Fibroblast of skin of right quadriceps (primary cell): ENCODE data around the gene CYP4F3.
"Not testable (repeated sequence)": the region's sequence is repeated elsewhere in the genome, so short reads cannot be mapped to it uniquely, and the experiment has no call there.

Experiments used
- DNase-seq: peaks from one replicate; pipeline ENCODE4 v3.0.0-alpha.2; 2013

Gene CYP4F3

DNA sequence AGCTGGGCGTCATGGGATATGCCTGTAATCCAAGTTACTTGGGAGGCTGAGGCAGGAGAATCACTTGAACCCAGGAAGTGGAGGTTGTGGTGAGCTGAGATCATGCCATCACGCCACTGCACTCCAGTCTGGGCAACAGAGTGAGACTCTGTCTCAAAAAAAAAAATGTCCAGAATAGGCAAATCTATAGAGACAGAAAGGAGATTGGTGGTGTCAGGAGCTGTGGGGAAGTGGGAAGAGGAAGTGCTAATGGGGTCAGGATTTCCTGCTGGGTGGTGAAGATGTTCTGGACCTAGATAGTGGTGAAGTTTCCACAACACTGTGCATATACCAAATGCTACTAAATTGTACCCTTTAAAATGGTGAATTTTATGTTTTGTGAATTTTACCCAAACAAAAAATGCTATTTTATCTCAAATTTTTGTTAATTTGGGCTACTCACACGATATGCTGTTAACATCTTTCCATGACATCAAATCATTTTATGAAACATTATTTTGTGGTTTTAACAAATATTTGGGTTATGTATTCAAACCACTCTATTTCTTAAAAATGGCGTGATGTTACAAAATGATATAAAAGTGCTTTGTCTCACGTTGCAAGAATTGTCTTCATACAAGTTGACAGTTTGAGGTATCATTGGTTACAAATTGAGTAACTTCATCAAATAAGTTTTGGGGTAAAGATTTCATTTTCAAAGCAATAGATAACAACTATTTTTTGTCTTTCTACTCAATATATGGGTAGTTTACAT lies 7.4 kb upstream of the CYP4F3 start:
- no peak for DNase-seq

DNA sequence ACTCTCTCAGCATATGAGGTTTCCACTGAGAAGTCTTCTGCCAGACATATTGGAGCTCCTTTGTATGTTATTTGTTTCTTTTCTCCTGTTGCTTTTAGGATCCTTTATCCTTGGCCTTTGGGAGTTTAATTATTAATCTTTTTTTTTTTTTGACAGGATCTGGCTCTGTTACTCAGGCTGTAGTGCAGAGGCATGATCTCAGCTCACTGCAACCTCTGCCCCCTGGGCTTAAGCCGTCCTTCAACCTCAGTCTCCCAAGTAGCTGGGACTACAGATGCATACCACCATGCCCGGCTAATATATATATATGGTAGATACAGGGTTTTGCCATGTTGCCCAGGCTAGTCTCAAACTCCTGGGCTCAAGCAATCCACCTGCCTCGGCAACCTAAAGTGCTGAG lies 6.6 kb upstream of the CYP4F3 start:
- DNase-seq = no peak

DNA sequence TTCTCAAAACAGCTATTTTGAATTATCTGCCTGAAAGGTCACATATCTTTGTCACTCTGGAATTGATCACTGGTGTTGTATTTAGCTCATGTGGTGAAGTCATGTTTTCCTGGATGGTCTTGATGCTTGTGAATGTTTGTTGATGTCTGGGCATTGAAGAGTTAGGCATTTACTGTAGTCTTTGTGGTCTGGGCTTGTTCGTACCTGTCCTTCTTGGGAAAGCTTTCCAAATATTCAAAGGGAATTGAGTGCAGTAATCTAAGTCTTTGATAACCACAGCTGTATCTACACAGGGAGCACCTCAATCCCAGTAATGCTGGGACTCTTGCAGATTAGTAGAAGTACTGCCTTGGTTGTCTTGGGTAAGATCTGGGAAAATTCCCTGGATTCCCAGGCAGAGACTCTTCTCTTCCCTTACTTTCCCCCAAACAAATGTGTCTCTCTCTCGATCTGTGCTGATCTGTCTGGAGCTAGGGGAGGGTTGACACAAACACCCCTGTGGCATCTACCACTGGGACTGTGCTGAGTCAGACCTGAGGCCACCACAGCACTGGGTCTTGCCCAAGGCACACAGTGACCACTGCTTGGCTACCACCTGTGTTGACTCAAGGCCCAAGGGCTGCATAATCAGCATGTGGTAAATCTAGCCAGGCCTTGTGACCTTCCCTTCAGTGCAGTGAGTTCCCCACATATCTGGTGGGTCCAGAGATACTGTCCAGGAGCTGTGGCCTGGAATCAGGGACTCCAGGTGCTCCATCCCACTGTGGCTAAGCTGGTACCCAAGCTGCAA lies 5.5 kb upstream of the CYP4F3 start:
- DNase-seq = no peak

DNA sequence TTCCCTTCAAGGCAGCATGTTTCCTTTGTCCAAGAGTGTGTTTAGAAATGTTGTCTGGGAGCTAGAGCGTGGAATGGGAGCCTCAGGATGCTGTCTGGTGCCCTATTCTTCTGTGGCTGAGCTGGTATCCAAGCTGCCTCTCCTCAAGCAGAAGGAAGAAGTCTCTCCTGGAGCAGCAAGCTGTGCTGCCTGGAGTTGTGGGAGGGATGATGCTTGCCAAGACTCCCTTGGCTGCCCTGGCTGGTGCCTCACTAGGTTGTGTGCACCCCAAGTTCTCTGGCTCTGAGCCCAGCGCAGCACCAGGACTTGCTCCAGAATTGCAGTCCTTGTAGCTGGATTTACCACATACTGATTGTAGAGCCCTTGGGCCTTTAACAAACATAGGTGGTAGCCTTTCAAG lies 4.7 kb upstream of the CYP4F3 start:
- no peak for DNase-seq

DNA sequence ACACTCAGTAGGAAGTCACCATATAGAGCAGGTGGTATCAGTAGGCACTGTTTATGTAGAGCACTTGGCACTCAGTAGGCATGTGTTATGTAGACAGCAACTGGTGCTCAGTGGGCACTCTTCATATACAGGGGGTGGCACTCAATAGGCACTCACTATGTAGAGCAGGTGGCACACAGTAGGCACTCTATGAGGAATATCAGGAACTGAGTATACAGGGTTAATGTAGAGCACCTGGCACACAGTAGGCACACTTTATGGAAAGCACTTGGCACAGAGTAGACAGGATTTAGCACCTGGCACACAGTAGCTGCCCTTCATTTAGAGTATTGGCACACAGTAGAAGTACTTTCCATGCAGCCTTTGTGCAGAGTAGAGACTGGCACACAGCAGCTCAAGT lies 1.1 kb upstream of the CYP4F3 start:
- DNase-seq = no peak

DNA sequence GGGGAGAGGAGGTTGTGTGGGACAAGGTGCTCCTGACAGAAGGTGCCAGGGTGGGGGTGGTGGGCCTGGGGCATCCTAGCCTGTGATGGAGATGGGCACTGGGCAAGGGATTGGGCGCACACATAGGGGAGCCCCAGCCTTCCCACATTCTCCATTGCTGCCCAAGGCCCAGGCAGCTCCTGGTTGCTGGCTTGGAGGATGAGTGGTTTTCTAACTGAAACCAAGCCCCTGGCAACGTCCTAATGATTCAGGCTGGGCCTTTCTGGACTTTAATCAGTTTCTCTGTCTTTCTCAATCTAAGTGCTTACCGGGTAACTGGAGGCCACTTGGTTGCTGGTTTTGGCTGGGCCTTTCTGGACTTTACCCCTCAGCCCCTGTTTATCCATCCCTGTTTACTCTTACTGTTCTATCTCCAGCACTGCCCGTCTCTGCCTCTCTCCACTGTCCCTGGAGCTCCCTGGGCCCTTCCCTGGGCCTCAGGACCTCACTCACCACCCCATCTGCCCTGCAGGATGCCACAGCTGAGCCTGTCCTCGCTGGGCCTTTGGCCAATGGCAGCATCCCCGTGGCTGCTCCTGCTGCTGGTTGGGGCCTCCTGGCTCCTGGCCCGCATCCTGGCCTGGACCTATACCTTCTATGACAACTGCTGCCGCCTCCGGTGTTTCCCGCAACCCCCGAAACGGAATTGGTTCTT lies 354 bp downstream of the CYP4F3 start:
- no peak for DNase-seq

DNA sequence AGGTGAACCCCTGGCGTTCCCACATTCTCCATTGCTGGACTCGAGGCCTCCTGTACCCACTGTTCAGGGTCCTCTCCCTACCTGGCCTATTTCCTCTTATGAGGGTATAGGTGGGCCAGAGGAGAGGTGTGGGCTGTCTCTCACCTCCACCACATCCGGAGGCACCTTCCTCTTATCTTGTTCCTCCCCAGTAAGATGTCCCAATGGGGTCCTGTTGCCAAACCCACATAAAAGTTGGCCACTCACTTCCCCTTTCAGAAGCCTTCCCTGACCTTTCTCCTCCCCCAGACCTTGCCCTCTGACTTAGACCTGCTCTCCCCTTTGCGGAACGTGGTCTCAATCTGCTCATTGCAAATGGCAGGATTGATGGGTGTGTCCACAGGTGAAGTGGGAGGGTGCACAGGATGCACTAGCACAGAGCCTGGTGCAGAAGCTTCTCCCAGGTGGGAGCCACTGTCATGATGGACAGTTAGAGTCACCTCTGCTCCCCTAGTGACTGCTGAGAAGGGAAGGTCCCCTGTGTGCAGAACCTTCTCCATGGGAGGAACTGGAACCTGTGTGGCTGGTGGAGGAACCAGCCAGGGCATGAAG lies 1.3 kb downstream of the CYP4F3 start:
- DNase-seq = no peak

DNA sequence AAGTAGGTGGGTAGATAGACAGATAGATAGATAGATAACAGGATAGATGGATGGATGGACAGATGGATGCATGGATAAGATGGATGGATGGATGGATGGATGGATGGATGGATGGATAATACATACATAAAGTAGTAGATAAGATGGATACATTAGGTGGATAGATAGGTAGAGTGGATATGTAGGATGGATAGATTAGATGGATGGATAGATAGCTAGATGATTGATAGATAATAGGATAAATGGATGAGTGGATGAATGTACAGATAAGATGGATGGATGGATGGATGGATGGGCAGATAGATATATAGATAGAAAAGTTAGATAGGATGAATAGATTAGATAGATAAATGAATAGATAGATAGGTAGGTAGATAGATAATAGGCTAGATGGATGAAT lies 2.1 kb downstream of the CYP4F3 start:
- DNase-seq = no peak

DNA sequence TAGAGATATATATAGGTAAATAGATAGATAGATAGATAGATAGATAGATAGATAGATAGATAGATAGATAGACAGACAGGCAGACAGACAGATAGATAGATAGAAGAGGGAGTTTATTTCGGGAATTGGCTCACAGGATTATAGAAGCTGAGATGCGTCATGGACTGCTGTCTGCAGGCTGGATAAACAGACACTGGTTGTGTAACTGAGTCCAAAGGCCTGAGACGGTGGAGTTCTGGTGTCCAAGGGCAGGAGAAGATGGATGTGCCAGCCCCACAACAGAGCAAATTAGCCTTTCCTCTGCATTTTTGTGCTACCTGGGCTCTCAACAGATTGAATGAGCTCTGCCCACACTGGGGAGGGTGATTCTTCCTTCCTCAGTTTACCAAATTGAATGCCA lies 2.7 kb downstream of the CYP4F3 start:
- no peak for DNase-seq

DNA sequence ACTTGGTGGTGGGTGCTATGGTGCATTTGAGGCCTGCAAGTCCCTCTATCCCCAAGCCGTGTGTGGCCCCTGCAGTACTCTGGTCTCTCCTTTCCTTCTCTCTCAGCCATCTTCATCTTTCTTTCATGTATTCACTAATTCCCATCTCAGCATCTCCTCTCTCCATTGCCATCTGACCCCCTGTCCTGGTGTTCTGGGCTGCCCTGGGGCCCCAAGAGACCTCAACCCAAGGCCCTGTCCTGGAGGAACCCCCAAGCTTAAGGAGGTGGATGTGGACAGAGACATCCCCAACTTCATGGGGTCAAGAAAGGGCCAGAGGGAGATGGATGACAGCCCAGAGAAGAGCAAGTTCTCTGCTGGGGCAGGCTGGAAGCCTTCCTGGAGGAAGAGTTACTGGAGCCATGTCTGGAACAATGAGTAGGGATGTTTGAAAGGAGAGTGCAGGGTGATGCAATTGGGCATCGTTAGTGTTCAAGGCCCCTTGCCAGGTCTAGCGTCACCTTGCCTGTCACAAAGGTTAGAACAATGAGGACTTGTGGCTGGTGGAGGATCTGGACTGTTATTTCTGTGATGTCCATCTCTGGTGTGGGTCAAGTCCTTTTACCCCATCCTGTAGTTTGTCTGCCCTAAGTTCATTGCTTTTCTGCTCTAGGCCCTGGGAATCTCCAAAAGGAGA lies 3.5 kb downstream of the CYP4F3 start:
- DNase-seq = no peak

DNA sequence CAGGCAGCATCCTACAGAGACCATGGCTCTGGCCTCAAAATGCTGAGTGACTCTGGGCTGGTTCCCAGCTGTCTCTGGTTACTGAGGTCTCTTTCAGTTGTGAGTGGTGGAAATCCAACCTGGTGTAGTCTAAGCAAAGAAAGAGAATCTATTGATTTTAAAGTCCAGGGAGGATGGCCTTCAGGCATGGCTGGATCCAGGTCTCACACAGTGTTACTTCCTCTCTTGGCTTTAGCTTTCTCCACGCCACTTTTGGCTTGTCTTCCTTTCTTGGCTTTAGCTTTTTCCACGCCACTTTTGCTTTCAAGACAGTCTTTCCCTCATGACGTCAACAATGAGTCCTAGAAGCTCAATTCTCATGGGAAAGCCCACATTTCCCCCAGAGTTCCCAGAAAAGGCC lies 4.1 kb downstream of the CYP4F3 start:
- no peak for DNase-seq

DNA sequence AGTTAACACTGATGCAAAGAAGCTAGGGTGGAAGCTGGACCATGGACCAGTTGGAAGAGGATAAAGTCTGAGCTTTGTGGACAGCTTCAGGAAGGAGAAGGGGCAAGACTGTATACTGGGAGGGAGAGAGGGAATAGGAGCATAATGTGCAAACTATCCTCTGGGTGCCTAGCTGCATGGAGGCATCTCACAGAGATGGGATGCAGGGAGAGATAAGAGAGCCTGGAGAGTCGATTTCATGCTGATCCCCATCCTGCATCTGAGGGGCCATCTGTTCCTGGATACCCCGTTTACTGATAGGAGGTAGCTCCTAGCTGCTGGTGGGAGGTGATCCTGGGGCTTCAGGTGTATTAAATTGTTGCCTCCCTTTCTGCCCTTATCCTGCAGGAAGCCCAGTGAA lies 8.8 kb downstream of the CYP4F3 start:
- DNase-seq = no peak

DNA sequence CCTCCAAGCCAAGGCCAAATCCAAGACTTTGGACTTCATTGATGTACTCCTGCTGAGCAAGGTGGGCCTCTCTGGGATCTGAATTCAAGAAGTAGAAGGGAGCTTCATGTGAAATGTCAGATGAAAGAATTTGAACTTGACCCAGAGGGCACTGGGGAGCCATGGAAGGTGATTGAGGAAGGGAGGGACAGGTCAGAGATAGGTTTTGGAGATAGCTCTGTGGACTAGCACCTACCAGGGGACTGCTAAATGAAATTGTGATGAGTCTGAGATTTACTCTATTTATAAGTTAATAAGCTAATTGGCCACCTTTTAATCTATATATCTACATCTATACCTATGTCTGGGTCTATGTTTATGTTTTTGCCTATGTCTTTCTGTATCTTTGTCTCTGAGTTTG lies 9.4 kb downstream of the CYP4F3 start:
- DNase-seq = not testable (repeated sequence)

DNA sequence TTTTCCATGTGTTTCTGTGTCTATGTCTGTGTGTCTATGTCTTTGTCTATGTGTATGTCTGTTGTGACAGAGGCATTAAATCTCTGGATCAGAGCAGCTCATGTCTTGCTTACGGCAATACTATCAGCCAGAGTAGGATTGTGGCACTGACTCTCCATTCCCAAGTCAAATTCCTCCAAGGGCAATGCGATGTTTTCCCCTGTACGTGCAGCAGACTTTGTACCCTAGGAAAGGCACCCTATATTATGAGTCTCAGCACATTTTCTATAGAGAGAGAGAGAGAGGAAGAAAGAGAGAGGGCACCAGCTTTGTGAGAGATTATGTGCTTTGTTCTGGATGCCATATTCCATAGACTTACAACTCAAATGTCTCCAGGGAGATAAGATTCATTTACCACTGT lies 11.1 kb downstream of the CYP4F3 start:
- no peak for DNase-seq

DNA sequence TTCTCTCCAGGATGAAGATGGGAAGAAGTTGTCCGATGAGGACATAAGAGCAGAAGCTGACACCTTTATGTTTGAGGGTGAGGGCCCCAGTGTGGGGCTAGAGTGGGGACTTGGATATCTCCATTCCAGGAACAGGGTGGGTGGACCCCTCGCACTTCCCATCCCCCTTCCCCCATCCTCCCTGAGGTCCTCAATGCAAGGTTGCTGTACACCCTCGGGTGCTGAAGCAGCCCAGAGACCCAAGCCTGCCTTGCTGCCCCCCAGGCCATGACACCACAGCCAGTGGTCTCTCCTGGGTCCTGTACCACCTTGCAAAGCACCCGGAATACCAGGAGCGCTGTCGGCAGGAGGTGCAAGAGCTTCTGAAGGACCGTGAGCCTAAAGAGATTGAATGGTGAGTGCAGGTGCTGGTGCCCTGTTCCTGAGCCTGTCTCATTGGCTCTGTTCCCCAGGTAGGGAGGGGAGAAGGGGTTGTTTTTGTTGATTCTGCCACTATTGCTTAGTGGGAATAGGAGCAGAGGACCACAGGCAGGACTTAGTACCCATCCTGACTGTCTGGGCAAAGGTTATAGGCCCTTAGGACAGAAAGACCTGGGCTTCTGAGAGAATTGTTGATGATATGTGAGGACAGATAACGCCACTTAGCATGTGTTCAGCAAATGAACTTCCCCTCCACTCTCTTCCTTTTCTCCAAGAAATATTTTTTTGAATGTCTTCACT lies 12.0 kb downstream of the CYP4F3 start:
- DNase-seq = no peak

DNA sequence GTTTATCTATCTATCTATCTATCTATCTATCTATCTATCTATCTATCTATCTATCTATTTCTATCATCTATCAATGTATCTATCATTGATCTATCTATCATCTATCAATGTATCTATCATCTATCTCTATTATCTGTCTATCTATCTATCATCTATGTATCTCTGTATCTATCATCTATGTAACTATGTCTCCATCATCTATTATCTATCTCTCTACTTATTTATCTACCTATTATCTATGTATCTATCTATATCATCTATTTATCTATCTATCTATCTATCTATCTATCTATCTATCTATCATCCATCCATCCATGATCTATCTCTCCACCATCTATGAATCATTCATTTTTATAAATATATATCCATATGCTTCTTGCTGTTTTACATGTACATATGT lies 15.8 kb downstream of the CYP4F3 start:
- DNase-seq = no peak

DNA sequence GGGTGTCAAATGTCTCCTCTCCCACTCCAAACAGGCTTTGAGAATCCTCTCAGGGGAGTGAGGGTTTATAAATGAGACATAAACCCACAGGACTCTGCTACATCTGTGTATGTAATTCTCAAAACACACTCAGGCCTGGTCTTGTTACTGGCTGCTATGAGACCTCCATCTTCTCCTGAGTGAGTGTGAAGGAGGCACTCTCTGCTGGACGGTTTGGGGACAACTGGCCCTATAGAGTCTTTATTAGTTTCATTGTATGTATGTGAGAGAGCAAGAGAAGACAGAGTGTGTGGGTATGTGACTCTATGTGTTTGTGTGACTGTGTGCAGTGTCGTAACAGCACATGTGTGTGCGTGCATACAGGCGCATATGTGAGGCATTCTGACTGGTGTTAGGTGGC lies 22.6 kb downstream of the CYP4F3 start:
- no peak for DNase-seq

DNA sequence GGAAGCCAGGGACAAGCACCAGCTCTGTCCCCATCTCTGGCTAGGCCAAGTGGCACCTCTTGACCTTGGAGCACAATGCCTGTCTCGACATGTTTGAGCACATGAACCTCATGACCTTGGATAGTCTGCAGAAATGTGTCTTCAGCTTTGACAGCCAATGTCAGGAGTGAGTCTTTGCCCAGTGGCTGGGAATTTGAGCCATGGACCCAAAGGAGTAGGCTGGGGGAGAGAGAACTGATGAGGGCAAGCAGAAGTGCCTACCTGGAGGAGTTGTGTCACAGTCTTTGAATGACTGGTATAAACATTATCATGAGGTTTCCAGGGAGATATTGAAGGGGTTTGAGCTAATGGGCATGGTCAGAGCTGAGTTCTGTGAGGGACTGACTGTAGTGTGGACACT lies 25.5 kb downstream of the CYP4F3 start:
- no peak for DNase-seq

DNA sequence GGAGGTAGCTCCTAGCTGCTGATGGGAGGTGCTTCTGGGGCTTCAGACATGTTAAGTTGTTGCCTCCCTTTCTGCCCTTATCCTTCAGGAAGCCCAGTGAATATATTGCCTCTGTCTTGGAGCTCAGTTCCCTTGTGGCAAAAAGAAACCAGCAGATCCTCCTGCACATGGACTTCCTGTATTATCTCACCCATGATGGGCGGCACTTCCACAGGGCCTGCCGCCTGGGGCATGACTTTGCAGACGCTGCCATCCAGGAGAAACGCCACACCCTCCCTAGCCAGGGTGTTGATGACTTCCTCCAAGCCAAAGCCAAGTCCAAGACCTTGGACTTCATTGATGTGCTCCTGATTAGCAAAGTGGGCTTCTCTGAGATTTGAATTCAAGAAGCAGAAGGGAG lies 26.2 kb downstream of the CYP4F3 start:
- no peak for DNase-seq

DNA sequence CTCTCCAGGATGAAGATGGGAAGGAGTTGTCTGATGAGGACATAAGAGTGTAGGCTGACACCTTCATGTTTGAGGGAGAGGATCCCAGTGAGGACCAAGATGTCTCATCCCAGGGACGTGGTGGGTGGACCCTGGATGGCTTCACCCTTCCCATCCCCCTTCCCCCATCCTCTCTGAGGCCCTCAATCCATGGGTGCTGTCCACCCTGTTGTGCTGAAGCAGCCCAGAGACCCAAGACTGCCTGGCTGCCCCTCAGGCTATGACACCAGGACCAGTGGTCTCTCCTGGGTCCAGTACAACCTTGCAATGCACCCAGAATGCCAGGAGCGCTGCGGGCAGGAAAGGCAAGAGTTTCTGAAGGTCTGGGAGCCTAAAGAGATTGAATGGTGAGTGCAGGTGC lies 28.7 kb downstream of the CYP4F3 start:
- DNase-seq = no peak

DNA sequence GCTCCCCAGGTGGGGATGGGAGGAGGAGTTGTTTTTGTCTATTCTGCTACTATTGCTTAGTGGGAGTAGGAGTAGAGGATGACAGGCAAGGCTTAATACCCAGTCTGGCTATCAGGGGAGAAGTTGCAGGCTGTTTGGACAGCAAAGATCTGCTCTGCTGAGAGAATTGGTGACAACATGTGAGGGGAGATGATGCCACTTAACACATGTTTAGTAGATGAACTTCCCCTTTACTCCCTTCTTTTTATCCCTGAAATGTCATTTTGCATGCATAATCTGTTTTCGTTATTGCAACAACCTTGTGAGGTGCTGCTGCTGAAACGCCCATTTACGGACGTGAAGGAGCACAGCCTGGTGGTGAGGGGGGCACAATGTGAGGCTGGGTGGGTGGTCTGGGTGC lies 29.2 kb downstream of the CYP4F3 start:
- DNase-seq = no peak

DNA sequence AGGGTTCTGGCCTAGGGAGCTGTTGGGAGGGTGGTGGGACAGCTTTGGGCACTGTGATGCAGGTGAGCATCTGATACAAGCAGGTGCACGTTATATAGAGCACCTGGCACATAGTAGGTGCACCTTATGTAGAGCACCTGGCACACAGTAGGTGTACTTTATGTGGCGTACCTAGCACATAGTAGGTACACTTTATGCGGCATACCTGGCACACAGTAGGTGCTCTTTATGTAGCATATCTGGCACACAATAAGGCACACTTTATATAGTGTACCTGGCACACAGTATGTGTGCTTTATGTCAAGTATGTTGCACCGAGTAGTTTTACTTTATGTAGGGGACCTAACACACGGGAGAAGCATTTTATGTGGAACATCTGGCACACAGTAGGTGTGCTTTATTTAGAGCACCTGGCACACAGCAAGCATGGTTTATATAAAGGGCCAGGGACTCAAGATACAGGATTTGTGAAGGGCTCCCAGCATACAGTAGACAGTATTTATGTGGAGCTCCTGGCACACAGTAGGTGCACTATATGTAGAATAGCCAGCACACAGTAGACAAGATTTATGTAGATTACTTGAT lies 30.6 kb downstream of the CYP4F3 start:
- DNase-seq = no peak
